AG08395 (cell line): Measurements from ENCODE around the gene ABCF3.

ENCODE experiments used
- DNase-seq: peaks from one replicate; pipeline ENCODE4 v3.0.0; 2012; ENCODE audit warnings: mixed read lengths, low spot score

ABCF3 gene

GRCh38 chr3:184167786-184168185, 18.2 kb upstream of the ABCF3 start:
- no peak for DNase-seq

- DNase-seq = peak; percentile 63
Measured at GRCh38 chr3:184168363-184169120, 17.5 kb upstream of the ABCF3 start.

GRCh38 chr3:184169896-184170875, 15.8 kb upstream of the ABCF3 start:
- no peak for DNase-seq

GRCh38 chr3:184171562-184171961, 14.4 kb upstream of the ABCF3 start:
- peak; percentile 27 for DNase-seq

- peak; percentile 85 for DNase-seq
Measured at GRCh38 chr3:184172681-184173373, 13.2 kb upstream of the ABCF3 start.

- no peak for DNase-seq
Measured at GRCh38 chr3:184173374-184173722, 12.7 kb upstream of the ABCF3 start.

- DNase-seq = no peak
Measured at GRCh38 chr3:184174284-184174645, 11.7 kb upstream of the ABCF3 start.

- peak; percentile 97 for DNase-seq
Measured at GRCh38 chr3:184174646-184175492, 11.1 kb upstream of the ABCF3 start, which contains the start of gene AP2M1. AP2M1 (plus strand) TSS chr3:184174855; CDS start chr3:184176994, 2,139 bp downstream.

- no peak for DNase-seq
Measured at GRCh38 chr3:184175506-184175905, 10.5 kb upstream of the ABCF3 start.

GRCh38 chr3:184175981-184176376, 10.0 kb upstream of the ABCF3 start:
- DNase-seq = no peak

GRCh38 chr3:184176377-184177330, 9.3 kb upstream of the ABCF3 start:
- DNase-seq = peak; percentile 91

- peak; percentile 13 for DNase-seq
Measured at GRCh38 chr3:184177331-184177731, 8.7 kb upstream of the ABCF3 start.

- no peak for DNase-seq
Measured at GRCh38 chr3:184177767-184178306, 8.2 kb upstream of the ABCF3 start.

GRCh38 chr3:184178521-184179138, 7.4 kb upstream of the ABCF3 start:
- DNase-seq = no peak

GRCh38 chr3:184180165-184180564, 5.8 kb upstream of the ABCF3 start:
- no peak for DNase-seq

- no peak for DNase-seq
Measured at GRCh38 chr3:184181596-184181995, 4.4 kb upstream of the ABCF3 start.

- no peak for DNase-seq
Measured at GRCh38 chr3:184183679-184184078, 2.3 kb upstream of the ABCF3 start.

- no peak for DNase-seq
Measured at GRCh38 chr3:184184546-184185230, 1.3 kb upstream of the ABCF3 start.
